Colonic mucosa (tissue), 4 donors: Measurements from ENCODE around the gene CNOT8. TPM values are rescaled to one million over a fixed set of nuclear protein-coding genes. Genes with fewer than 3 reads are reported as not detected.

Experiments
- DNase-seq: peaks from one replicate; pipeline ENCODE4 v3.0.0-alpha.2; 2020
- H3K27ac ChIP-seq: fragments of 200-600 bp; one replicate; pipeline ENCODE4 v1.8.0; 2021
- H3K27me3 ChIP-seq: fragments of 200-600 bp; one replicate; pipeline ENCODE4 v1.8.0; 2021
- H3K36me3 ChIP-seq: fragments of 200-600 bp; one replicate; pipeline ENCODE4 v1.8.0; 2021
- H3K4me1 ChIP-seq: fragments of 200-600 bp; one replicate; pipeline ENCODE4 v1.8.0; 2021; ENCODE audit warnings: mild to moderate bottlenecking
- H3K4me3 ChIP-seq: fragments of 200-600 bp; one replicate; pipeline ENCODE4 v1.8.0; 2021
- H3K9ac ChIP-seq, 2 donors: one replicate each; pipeline ENCODE4 v1.7.0; 2013; ENCODE audit warnings: control low read depth in 2 of 2, low read depth in 2 of 2, low read length in 2 of 2
- H3K9me3 ChIP-seq: fragments of 200-600 bp; one replicate; pipeline ENCODE4 v1.8.0; 2021
- intact Hi-C: fragments of 100-400 bp; cut with DNase I; formaldehyde crosslinking; loops from one replicate; pipeline ENCODE4 v1.14.1; 2022
- total RNA-seq, 2 donors: library from RNA; stranded (reverse); fragmentation: NEBNext Ultra II Directional in 1 of 2; extraction: Animal tissue kit (Norgen Biotek cat#: 25700) in 1 of 2; gene quantifications; one replicate each; pipeline ENCODE4 v1.2.1, GENCODE V29; 2021
- TF ChIP-seq, protein P1 (sequence below): fragments of 200-600 bp; IDR thresholded peaks from one replicate; pipeline ENCODE4 v1.8.0; 2022; ENCODE audit warnings: antibody characterized with exemption, mild to moderate bottlenecking
- donor health status: healthy.
- donor health status: DM: no; HTN: no; CAD: no.
- donor health status: DM: no; HTN: no; CAD: no.

CNOT8 gene
- total RNA-seq, 2 donors from 2014 or later, result 64.0 to 84.0 TPM

DNA sequence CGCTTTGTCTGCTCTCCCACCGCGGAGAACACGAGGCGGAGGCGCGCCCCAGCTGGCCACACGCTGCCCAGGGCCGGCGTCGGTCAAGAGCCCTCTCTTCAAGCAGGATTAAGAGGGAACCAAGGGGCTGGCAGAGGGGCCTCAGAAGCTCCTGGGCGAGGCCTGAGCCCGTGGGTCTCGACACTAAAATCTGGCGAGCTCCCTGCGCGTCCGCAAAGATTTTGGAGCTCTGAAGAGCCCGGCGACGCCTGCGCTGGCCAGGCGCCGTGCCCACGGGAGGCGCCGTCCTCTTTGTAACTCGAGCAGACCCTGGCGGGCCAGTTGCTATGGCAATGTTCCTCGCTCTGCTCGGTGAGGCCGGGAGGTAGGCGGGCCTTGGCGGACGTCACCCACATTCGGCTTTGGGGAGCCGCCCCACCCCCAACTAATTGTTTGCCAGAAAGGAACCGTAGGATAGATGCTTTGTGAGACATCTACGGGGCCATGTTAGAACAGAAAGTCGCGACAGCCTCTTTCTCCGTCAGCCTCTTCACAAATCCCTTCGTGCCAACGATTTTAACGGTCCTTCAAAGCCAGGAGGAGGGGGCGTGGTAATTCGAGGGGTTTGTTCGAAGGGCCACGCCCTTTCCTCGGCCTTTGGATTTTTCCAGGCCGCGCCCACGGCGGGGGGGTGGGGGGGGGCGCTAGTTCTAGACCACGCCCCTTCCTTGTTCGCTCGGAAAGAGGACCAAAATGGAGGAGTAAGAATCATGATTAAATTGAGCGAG is 714 bp upstream of the CNOT8 start:
- peak overlapping the region; percentile 78 for H3K4me3 ChIP-seq
- intact Hi-C loops, result no loop called here
- H3K27ac ChIP-seq, result peak overlapping the region; percentile 99
- H3K4me1 ChIP-seq, result peaks cover 12% of the 10 kb centered on the region
- no peaks in the 10 kb centered on the region for H3K27me3 ChIP-seq
- TF ChIP-seq, protein P1, sequence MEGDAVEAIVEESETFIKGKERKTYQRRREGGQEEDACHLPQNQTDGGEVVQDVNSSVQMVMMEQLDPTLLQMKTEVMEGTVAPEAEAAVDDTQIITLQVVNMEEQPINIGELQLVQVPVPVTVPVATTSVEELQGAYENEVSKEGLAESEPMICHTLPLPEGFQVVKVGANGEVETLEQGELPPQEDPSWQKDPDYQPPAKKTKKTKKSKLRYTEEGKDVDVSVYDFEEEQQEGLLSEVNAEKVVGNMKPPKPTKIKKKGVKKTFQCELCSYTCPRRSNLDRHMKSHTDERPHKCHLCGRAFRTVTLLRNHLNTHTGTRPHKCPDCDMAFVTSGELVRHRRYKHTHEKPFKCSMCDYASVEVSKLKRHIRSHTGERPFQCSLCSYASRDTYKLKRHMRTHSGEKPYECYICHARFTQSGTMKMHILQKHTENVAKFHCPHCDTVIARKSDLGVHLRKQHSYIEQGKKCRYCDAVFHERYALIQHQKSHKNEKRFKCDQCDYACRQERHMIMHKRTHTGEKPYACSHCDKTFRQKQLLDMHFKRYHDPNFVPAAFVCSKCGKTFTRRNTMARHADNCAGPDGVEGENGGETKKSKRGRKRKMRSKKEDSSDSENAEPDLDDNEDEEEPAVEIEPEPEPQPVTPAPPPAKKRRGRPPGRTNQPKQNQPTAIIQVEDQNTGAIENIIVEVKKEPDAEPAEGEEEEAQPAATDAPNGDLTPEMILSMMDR, result no peak
- no peaks in the 10 kb centered on the region for H3K9me3 ChIP-seq
- DNase-seq, result peak; percentile 90
- H3K36me3 ChIP-seq, result no peaks in the 10 kb centered on the region
- H3K9ac ChIP-seq, result peak overlapping the region; percentile 84 to 93

DNA sequence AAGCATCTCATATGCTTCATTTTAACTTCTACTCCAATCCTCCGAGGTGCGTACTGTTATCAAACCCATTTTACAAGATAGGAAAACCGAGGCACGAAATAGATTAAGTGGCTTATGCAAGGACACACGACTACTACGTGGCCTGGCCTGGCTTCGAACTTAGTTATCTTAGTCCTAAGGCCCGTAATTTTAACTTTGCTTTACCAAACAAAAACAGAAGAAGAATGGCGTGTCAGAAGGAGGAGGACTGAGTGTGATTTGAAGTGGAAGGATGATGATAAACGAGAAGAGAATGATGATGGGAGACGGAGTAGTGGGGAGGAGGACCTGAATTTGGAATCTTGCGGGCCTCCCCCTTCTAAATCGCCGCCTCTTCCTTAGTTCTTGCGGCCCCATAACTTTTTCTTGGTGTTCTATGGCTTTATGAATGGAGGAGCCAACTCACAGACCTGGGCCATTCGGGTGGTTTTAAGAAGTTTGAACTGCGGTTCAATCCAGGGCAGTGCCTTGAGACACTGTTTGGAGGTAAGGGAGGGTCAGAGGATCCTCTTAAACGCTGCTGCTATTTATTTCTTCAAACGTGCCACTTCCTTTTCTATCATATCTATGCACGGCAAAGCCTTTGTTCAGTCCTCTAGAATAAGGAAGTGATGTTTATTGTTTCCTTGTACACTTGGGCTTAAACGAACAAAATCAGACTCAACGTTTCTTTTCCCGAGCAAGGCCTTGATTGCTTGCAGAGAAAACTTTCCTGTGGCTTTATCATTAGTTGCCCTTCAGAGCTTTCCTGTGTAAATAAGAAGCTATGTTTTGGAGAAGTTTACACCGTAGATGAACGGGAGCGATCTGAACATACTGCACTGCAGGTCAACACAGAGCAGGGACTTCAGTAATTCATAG is 795 bp downstream of the CNOT8 start:
- DNase-seq, result peak; percentile 34
- TF ChIP-seq, protein P1, result no peak
- intact Hi-C loops, result no loop called here
- Histone ChIP-seq H3K9ac (peak overlapping the region; percentile 75 to 93), H3K36me3 (no peaks in the 10 kb centered on the region), H3K27ac (peak overlapping the region; percentile 99), H3K9me3 (no peaks in the 10 kb centered on the region), H3K4me1 (peaks cover 12% of the 10 kb centered on the region), H3K4me3 (peak overlapping the region; percentile 78), H3K27me3 (no peaks in the 10 kb centered on the region)

DNA sequence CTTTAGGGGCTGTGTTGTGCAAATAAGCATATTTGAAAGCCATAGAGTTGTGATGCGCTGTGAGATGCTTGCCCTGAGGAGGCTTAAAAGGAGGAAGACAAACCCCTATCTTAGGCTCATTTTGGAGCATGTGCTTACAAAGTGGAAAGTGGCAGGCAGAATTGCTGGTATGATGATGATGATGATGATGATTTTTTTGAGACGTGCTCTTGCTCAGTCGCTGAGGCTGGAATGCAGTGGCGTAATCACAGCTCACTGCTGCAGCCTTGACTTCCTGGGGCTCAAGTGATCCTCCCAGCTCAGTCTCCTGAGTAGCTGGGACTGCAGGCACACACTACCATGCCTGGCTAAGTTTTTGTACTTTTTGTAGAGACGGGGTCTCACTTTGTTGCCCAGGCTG is 1.7 kb downstream of the CNOT8 start:
- H3K27me3 ChIP-seq, result no peaks in the 10 kb centered on the region
- H3K27ac ChIP-seq, result peak overlapping the region; percentile 99
- intact Hi-C loops, result no loop called here
- TF ChIP-seq, protein P1, result no peak
- no peaks in the 10 kb centered on the region for H3K9me3 ChIP-seq
- peak; percentile 43 for DNase-seq
- H3K4me1 ChIP-seq, result peaks cover 12% of the 10 kb centered on the region
- peak overlapping the region in 1 of 2 donors; percentile 93 for H3K9ac ChIP-seq
- no peaks in the 10 kb centered on the region for H3K36me3 ChIP-seq
- H3K4me3 ChIP-seq, result peak overlapping the region; percentile 78

DNA sequence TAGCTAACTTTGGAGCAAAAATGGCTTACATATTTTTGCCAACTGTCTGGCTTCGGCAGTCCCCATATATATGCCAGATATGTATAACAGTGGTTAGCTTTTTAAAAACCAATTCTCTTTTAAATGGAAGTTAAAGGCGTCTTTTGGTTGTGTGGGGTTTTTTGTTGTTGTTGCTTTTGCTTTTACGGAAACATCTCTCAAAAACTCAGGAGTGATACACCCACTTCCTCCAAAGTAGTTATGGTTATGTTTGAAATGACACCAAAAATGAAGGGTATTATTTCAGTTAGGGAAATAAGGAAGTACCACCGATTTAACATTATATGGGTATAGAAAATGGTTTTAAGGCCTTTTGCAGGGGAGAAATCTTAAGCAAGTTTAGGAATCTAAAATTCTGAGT is 2.3 kb downstream of the CNOT8 start:
- Histone ChIP-seq H3K36me3 (no peaks in the 10 kb centered on the region), H3K27ac (peak overlapping the region; percentile 99), H3K9ac (peak overlapping the region in 1 of 2 donors; percentile 93), H3K4me3 (peak overlapping the region; percentile 78), H3K4me1 (peaks cover 12% of the 10 kb centered on the region), H3K27me3 (no peaks in the 10 kb centered on the region), H3K9me3 (no peaks in the 10 kb centered on the region)
- DNase-seq, result no peak
- intact Hi-C loops, result no loop called here
- TF ChIP-seq, protein P1, result no peak

DNA sequence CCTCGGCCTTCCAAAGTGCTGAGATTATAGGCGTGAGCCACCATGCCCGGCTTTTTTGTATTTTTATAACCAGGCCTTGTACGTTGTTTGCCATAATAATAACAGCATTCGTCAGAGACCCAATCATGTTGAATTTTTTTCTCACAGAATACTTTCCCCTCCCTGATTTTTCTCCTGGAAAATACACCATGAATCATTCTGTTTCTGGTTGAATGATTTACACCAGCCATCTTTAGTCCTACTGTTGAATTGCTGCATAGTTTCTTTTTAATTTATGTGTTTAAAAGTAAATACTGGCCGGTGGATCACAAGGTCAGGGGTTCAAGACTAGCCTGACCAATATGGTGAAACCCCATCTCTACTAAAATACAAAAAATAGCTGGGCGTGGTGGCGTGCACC is 3.5 kb downstream of the CNOT8 start:
- Histone ChIP-seq H3K4me3 (no peak overlapping the region), H3K9me3 (no peaks in the 10 kb centered on the region), H3K27me3 (no peaks in the 10 kb centered on the region), H3K9ac (no peak overlapping the region), H3K36me3 (no peaks in the 10 kb centered on the region), H3K27ac (no peak overlapping the region), H3K4me1 (peaks cover 12% of the 10 kb centered on the region)
- TF ChIP-seq, protein P1, result no peak
- intact Hi-C loops, result no loop called here
- DNase-seq, result no peak
